ENCODE results near the gene BRPF1. TPM values are rescaled to one million over a fixed set of nuclear protein-coding genes. Genes with fewer than 3 reads are reported as not detected.

Gene BRPF1
- total RNA-seq, 1 donor from 2014 or later, result 23.0 TPM

DNA sequence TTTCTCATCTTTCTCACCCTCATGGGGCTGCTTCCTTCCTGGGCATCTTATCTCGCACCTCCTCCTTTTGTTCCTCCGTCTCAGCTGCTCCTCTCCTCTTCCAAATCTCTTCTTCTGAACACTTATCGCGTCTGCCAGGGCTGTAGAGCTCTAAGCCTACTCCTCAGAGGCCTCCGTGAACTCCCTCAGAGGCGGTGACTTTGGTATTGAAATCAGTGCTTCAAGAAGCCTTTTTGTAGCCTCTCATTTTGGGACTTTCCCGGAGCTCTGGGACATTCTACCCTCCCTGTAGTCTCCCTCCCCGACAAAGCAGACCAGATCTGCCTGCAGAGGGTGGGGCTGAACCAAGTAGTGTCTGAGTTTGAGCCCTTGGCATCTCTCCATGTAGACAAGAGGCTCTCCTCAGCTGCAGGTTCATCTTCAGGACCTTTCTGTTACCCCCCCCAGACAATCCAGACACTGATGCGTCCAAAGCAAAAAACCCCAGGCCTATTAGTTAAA lies 45.4 kb upstream of the BRPF1 start:
- Mint-ChIP-seq H3K4me1 (ENCODE audit: unreplicated experiment) (no peaks in the 10 kb centered on the region), H3K36me3 (ENCODE audit: unreplicated experiment) (peaks cover 46% of the 10 kb centered on the region), H3K4me3 (ENCODE audit: unreplicated experiment) (no peak overlapping the region), H3K27me3 (ENCODE audit: unreplicated experiment) (no peaks in the 10 kb centered on the region), H3K9me3 (ENCODE audit: unreplicated experiment) (no peaks in the 10 kb centered on the region), H3K27ac (ENCODE audit: unreplicated experiment) (no peak overlapping the region)
- TF ChIP-seq, protein P1, sequence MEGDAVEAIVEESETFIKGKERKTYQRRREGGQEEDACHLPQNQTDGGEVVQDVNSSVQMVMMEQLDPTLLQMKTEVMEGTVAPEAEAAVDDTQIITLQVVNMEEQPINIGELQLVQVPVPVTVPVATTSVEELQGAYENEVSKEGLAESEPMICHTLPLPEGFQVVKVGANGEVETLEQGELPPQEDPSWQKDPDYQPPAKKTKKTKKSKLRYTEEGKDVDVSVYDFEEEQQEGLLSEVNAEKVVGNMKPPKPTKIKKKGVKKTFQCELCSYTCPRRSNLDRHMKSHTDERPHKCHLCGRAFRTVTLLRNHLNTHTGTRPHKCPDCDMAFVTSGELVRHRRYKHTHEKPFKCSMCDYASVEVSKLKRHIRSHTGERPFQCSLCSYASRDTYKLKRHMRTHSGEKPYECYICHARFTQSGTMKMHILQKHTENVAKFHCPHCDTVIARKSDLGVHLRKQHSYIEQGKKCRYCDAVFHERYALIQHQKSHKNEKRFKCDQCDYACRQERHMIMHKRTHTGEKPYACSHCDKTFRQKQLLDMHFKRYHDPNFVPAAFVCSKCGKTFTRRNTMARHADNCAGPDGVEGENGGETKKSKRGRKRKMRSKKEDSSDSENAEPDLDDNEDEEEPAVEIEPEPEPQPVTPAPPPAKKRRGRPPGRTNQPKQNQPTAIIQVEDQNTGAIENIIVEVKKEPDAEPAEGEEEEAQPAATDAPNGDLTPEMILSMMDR (IDR thresholded peaks at IDR 0.05), result no peak
- no peak for DNase-seq (ENCODE audit: extremely low spot score, unreplicated experiment)

DNA sequence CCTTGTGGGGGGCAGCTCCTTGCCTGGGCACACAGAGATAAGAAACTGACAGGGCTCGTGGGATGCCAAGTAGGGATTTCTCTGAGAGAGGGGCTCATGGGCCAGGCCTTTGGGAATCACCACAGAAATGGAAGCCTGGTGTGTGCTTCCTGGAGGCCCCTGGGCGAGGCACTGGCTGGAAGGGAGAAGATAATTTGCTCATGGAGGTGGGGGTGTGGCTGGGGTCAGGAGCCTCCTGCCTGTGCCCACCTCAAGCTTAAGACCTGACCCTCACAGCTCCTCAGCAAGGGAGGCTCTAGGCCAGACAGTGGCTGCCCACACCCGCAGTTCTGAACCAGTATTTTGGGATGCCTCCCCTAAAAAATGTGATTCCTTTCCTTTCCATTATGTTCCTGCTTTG lies 44.8 kb upstream of the BRPF1 start:
- no peaks in the 10 kb centered on the region for H3K4me1 Mint-ChIP-seq (ENCODE audit: unreplicated experiment)
- DNase-seq (ENCODE audit: extremely low spot score, unreplicated experiment), result no peak
- no peak overlapping the region for H3K4me3 Mint-ChIP-seq (ENCODE audit: unreplicated experiment)
- TF ChIP-seq, protein P1 (IDR thresholded peaks at IDR 0.05), result no peak
- H3K36me3 Mint-ChIP-seq (ENCODE audit: unreplicated experiment), result peaks cover 42% of the 10 kb centered on the region
- no peaks in the 10 kb centered on the region for H3K27me3 Mint-ChIP-seq (ENCODE audit: unreplicated experiment)
- H3K27ac Mint-ChIP-seq (ENCODE audit: unreplicated experiment), result no peak overlapping the region
- no peaks in the 10 kb centered on the region for H3K9me3 Mint-ChIP-seq (ENCODE audit: unreplicated experiment)

DNA sequence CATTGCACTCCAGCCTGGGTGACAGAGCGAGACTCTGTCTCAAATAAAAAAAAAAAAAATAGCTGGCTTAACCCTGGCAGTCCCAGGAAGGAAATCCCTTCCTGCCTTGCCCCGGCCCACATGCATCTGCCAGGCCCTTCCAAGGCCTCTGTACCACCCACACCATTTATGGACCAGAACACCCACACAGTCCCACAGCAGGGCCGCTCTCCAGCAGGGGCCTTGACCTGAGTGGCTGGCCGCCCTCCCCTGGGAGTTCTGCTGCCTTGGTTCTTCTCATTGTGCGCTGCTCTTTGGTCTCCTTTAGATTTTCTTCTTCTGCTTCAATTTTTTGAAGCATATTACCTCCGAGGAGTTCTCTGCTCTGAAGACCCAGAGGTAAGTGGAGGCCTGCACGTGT lies 44.0 kb upstream of the BRPF1 start:
- Mint-ChIP-seq H3K27ac (ENCODE audit: unreplicated experiment) (no peak overlapping the region), H3K27me3 (ENCODE audit: unreplicated experiment) (no peaks in the 10 kb centered on the region), H3K9me3 (ENCODE audit: unreplicated experiment) (no peaks in the 10 kb centered on the region), H3K4me1 (ENCODE audit: unreplicated experiment) (no peaks in the 10 kb centered on the region), H3K36me3 (ENCODE audit: unreplicated experiment) (peaks cover 47% of the 10 kb centered on the region), H3K4me3 (ENCODE audit: unreplicated experiment) (no peak overlapping the region)
- DNase-seq (ENCODE audit: extremely low spot score, unreplicated experiment), result no peak
- TF ChIP-seq, protein P1 (IDR thresholded peaks at IDR 0.05), result no peak

DNA sequence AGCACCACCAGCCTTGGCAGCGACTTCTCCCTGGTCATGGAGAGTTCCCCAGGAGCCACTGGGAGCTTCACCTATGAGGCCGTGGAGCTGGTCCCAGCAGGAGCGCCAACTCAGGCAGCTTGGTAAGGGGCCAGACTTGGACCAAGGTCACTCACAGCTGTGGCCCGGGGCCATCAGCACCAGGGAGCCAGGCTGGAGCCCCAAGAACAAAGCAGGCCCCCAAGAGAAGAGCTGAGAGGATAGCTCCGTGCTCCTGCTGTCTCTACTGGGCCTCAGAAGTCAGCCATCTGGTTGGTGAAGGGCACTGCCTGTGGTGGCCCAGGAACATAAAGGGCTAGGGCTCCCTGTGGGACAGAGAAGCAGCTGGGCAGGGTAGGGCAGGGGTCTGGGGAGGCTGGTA lies 42.6 kb upstream of the BRPF1 start:
- no peak overlapping the region for H3K27ac Mint-ChIP-seq (ENCODE audit: unreplicated experiment)
- no peaks in the 10 kb centered on the region for H3K9me3 Mint-ChIP-seq (ENCODE audit: unreplicated experiment)
- H3K36me3 Mint-ChIP-seq (ENCODE audit: unreplicated experiment), result peaks cover 49% of the 10 kb centered on the region
- TF ChIP-seq, protein P1 (IDR thresholded peaks at IDR 0.05), result no peak
- no peak for DNase-seq (ENCODE audit: extremely low spot score, unreplicated experiment)
- H3K27me3 Mint-ChIP-seq (ENCODE audit: unreplicated experiment), result no peaks in the 10 kb centered on the region
- H3K4me1 Mint-ChIP-seq (ENCODE audit: unreplicated experiment), result no peaks in the 10 kb centered on the region
- H3K4me3 Mint-ChIP-seq (ENCODE audit: unreplicated experiment), result no peak overlapping the region

DNA sequence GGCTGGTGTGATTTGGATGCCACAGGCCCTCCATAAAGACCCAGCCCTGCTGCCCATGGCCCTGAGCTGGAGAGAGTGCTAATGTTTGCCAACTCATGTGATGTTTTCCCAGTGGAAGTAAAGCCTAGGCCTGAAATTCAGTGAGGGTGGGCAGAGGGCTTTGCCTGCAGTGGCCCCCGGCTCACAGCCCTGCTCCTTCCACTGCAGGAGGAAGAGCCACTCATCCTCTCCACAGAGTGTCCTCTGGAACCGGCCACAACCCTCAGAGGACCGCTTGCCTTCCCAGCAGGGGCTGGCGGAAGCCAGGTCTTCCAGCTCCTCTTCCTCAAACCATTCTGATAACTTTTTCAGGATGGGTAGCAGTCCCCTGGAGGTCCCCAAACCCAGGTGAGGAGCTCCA lies 41.8 kb upstream of the BRPF1 start:
- TF ChIP-seq, protein P1 (IDR thresholded peaks at IDR 0.05), result no peak
- no peaks in the 10 kb centered on the region for H3K4me1 Mint-ChIP-seq (ENCODE audit: unreplicated experiment)
- DNase-seq (ENCODE audit: extremely low spot score, unreplicated experiment), result no peak
- peaks cover 45% of the 10 kb centered on the region for H3K36me3 Mint-ChIP-seq (ENCODE audit: unreplicated experiment)
- H3K27ac Mint-ChIP-seq (ENCODE audit: unreplicated experiment), result no peak overlapping the region
- H3K9me3 Mint-ChIP-seq (ENCODE audit: unreplicated experiment), result no peaks in the 10 kb centered on the region
- no peak overlapping the region for H3K4me3 Mint-ChIP-seq (ENCODE audit: unreplicated experiment)
- H3K27me3 Mint-ChIP-seq (ENCODE audit: unreplicated experiment), result no peaks in the 10 kb centered on the region
